HEK293 (cell line): Measurements from ENCODE around the gene WDR70.

ENCODE experiments used
- AEBP2 ChIP-seq: fragments of 450-650 bp; formaldehyde crosslinking; IDR thresholded peaks from 2 replicates; pipeline ENCODE4 v1.5.1; 2016; ENCODE audit warnings: missing biosample characterization, missing genetic modification characterization, borderline replicate concordance
- BCL6B ChIP-seq: fragments of 450-650 bp; formaldehyde crosslinking; IDR thresholded peaks from 2 replicates; pipeline ENCODE4 v1.5.1; 2017; ENCODE audit warnings: missing biosample characterization, missing genetic modification characterization
- GLIS2 ChIP-seq: fragments of 450-650 bp; formaldehyde crosslinking; IDR thresholded peaks from 2 replicates; pipeline ENCODE4 v1.5.1; 2016; ENCODE audit warnings: missing biosample characterization, missing genetic modification characterization
- MZF1 ChIP-seq: fragments of 450-650 bp; formaldehyde crosslinking; IDR thresholded peaks from 2 replicates; pipeline ENCODE4 v1.5.1; 2017; ENCODE audit warnings: missing biosample characterization, missing genetic modification characterization, borderline replicate concordance
- SCRT1 ChIP-seq: fragments of 450-650 bp; formaldehyde crosslinking; IDR thresholded peaks from 2 replicates; pipeline ENCODE4 v1.5.1; 2016; ENCODE audit warnings: missing biosample characterization, missing genetic modification characterization, borderline replicate concordance
- SP3 ChIP-seq: fragments of 450-650 bp; formaldehyde crosslinking; IDR thresholded peaks from 2 replicates; pipeline ENCODE4 v1.5.1; 2016; ENCODE audit warnings: missing biosample characterization, missing genetic modification characterization
- TRIM28 ChIP-seq: IDR thresholded peaks from 2 replicates; pipeline ENCODE4 v1.6.1; 2011; ENCODE audit warnings: low read length, control low read depth, borderline replicate concordance
- ZBTB44 ChIP-seq: fragments of 450-650 bp; IDR thresholded peaks from 2 replicates; pipeline ENCODE4 v1.5.1; 2018; ENCODE audit warnings: missing biosample characterization, mild to moderate bottlenecking, missing genetic modification characterization
- ZBTB48 ChIP-seq: fragments of 450-650 bp; formaldehyde crosslinking; IDR thresholded peaks from 2 replicates; pipeline ENCODE4 v1.5.1; 2016; ENCODE audit warnings: missing biosample characterization, missing genetic modification characterization
- ZFP69B ChIP-seq: fragments of 450-650 bp; formaldehyde crosslinking; IDR thresholded peaks from 2 replicates; pipeline ENCODE4 v1.5.1; 2016; ENCODE audit warnings: missing biosample characterization, missing genetic modification characterization
- ZNF112 ChIP-seq: fragments of 450-650 bp; formaldehyde crosslinking; IDR thresholded peaks from 2 replicates; pipeline ENCODE4 v1.5.0; 2017; ENCODE audit warnings: missing biosample characterization, missing genetic modification characterization
- ZNF140 ChIP-seq: fragments of 450-650 bp; formaldehyde crosslinking; IDR thresholded peaks from 2 replicates; pipeline ENCODE4 v1.5.1; 2016; ENCODE audit warnings: missing biosample characterization, missing genetic modification characterization
- ZNF169 ChIP-seq: fragments of 450-650 bp; formaldehyde crosslinking; IDR thresholded peaks from 2 replicates; pipeline ENCODE4 v1.5.1; 2016; ENCODE audit warnings: missing biosample characterization, missing genetic modification characterization
- ZNF174 ChIP-seq: fragments of 450-650 bp; formaldehyde crosslinking; IDR thresholded peaks from 2 replicates; pipeline ENCODE4 v1.5.0; 2017; ENCODE audit warnings: missing biosample characterization, mild to moderate bottlenecking, missing genetic modification characterization
- ZNF184 ChIP-seq: fragments of 450-650 bp; IDR thresholded peaks from 2 replicates; pipeline ENCODE4 v1.5.1; 2018; ENCODE audit warnings: missing biosample characterization, mild to moderate bottlenecking, missing genetic modification characterization
- ZNF266 ChIP-seq: fragments of 450-650 bp; formaldehyde crosslinking; IDR thresholded peaks from 2 replicates; pipeline ENCODE4 v1.5.1; 2016; ENCODE audit warnings: missing biosample characterization, missing genetic modification characterization, low read depth
- ZNF280C ChIP-seq: fragments of 450-650 bp; formaldehyde crosslinking; IDR thresholded peaks from 2 replicates; pipeline ENCODE4 v1.5.1; 2016; ENCODE audit warnings: missing biosample characterization, missing genetic modification characterization
- ZNF324 ChIP-seq: fragments of 450-650 bp; formaldehyde crosslinking; IDR thresholded peaks from 2 replicates; pipeline ENCODE4 v1.5.1; 2016; ENCODE audit warnings: missing biosample characterization, missing genetic modification characterization
- ZNF366 ChIP-seq: fragments of 450-650 bp; formaldehyde crosslinking; conservative IDR thresholded peaks from 2 replicates; pipeline ENCODE4 v1.5.1; 2016; ENCODE audit warnings: missing biosample characterization, missing genetic modification characterization
- ZNF560 ChIP-seq: fragments of 450-650 bp; formaldehyde crosslinking; IDR thresholded peaks from 2 replicates; pipeline ENCODE4 v1.5.1; 2017; ENCODE audit warnings: missing biosample characterization, missing genetic modification characterization, borderline replicate concordance
- ZNF623 ChIP-seq: fragments of 450-650 bp; formaldehyde crosslinking; IDR thresholded peaks from 2 replicates; pipeline ENCODE4 v1.5.1; 2016; ENCODE audit warnings: missing biosample characterization, missing genetic modification characterization
- ZNF645 ChIP-seq: fragments of 450-650 bp; formaldehyde crosslinking; IDR thresholded peaks from 2 replicates; pipeline ENCODE4; 2016; ENCODE audit warnings: missing biosample characterization, missing genetic modification characterization
- ZNF660 ChIP-seq: fragments of 450-650 bp; IDR thresholded peaks from 2 replicates; pipeline ENCODE4 v1.5.1; 2018; ENCODE audit warnings: missing biosample characterization, mild to moderate bottlenecking, missing genetic modification characterization
- ZNF777 ChIP-seq: fragments of 450-650 bp; formaldehyde crosslinking; IDR thresholded peaks from 2 replicates; pipeline ENCODE4 v1.5.1; 2017; ENCODE audit warnings: missing biosample characterization, missing genetic modification characterization, borderline replicate concordance
- ZSCAN18 ChIP-seq: fragments of 450-650 bp; formaldehyde crosslinking; IDR thresholded peaks from 2 replicates; pipeline ENCODE4 v1.5.1; 2016; ENCODE audit warnings: missing biosample characterization, missing genetic modification characterization
- ZSCAN30 ChIP-seq: fragments of 450-650 bp; IDR thresholded peaks from 2 replicates; pipeline ENCODE4 v1.5.1; 2018; ENCODE audit warnings: missing biosample characterization, mild to moderate bottlenecking, missing genetic modification characterization, moderate library complexity
- ZSCAN4 ChIP-seq: fragments of 450-650 bp; formaldehyde crosslinking; IDR thresholded peaks from 2 replicates; pipeline ENCODE4 v1.5.1; 2017; ENCODE audit warnings: missing biosample characterization, missing genetic modification characterization

Gene WDR70

GRCh38 chr5:37738057-37738691 is 359.1 kb downstream of the WDR70 start (continued):
- TF ChIP-seq ZBTB48 (tag by site-specific recombination) (no peak), ZNF112 (no peak), ZNF266 (tag by site-specific recombination) (no peak), ZNF777 (tag by site-specific recombination) (no peak), ZBTB44 (tag by site-specific recombination) (peak; percentile 93), SCRT1 (tag by site-specific recombination) (peak; percentile 78; the same call in 1 of the 2 replicates), ZSCAN18 (tag by site-specific recombination) (no peak), ZNF184 (tag by site-specific recombination) (peak; percentile 93), ZNF324 (tag by site-specific recombination) (peak; percentile 49; the same call in 1 of the 2 replicates), ZNF280C (no peak), ZNF366 (tag by site-specific recombination) (peak; percentile 94), MZF1 (0 out of 2 replicates have a peak, but pooled peaks have one; percentile 56), ZSCAN4 (tag by site-specific recombination) (peak; percentile 20; the same call in 1 of the 2 replicates), AEBP2 (no peak), ZNF623 (no peak), ZNF174 (tag by site-specific recombination) (no peak), ZSCAN30 (peak; percentile 65; the same call in 1 of the 2 replicates), ZNF660 (tag by site-specific recombination) (peak; percentile 92), ZNF560 (tag by site-specific recombination) (no peak), ZNF140 (tag by site-specific recombination) (no peak), ZFP69B (tag by site-specific recombination) (no peak), ZNF645 (no peak), TRIM28 (peak; percentile 39; the same call in 1 of the 2 replicates), GLIS2 (tag by site-specific recombination) (no peak), SP3 (tag by site-specific recombination) (peak; percentile 23; the same call in 1 of the 2 replicates), ZNF169 (tag by site-specific recombination) (no peak), BCL6B (tag by site-specific recombination) (peak; percentile 57)
